ENCODE data around the gene SH2D3A.

DNA sequence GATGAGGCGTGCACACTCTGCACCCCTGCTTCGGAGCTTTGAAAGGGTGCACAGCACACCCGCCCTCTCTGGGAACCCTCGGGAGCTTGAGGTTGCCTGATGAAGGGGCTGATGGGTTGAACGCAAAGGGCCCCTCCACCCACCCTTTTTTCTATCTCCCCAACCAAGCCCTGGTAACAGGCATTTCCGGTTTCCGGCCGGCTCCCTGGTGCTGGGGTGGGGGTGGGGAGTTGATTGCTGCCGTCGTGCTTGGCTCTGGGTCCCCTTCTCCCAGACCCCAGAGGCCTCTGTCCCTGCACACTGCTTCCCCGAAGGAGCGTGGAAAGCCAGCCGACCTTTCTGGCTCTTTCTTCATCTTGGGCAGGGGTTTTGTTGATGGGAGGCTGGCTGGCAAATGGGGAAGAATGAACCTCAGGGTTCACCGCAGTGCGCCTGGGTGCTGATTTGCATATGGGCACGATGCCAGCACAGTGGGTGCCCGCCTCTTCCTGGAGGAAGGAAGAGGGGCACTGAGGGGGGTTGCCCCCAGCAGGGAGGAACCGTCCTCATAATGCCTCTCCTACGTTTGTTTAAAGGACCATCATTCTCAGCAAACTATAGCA is 34.4 kb upstream of the SH2D3A start:
- TF ChIP-seq, protein P1, sequence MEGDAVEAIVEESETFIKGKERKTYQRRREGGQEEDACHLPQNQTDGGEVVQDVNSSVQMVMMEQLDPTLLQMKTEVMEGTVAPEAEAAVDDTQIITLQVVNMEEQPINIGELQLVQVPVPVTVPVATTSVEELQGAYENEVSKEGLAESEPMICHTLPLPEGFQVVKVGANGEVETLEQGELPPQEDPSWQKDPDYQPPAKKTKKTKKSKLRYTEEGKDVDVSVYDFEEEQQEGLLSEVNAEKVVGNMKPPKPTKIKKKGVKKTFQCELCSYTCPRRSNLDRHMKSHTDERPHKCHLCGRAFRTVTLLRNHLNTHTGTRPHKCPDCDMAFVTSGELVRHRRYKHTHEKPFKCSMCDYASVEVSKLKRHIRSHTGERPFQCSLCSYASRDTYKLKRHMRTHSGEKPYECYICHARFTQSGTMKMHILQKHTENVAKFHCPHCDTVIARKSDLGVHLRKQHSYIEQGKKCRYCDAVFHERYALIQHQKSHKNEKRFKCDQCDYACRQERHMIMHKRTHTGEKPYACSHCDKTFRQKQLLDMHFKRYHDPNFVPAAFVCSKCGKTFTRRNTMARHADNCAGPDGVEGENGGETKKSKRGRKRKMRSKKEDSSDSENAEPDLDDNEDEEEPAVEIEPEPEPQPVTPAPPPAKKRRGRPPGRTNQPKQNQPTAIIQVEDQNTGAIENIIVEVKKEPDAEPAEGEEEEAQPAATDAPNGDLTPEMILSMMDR (optimal IDR thresholded peaks at IDR 0.05 in 1 of 3, IDR thresholded peaks at IDR 0.05 in 1 of 3, conservative IDR thresholded peaks at IDR 0.05 in 1 of 3; ENCODE audit: extremely low read depth in 1 of 3, insufficient read depth in 2 of 3, low read length in 3 of 3): no peak
- no peak for TF ChIP-seq EZH2 (IDR thresholded peaks at IDR 0.05; ENCODE audit: low read length)
